Measurements from ENCODE around the gene GFRA1. TPM values are rescaled to one million over a fixed set of nuclear protein-coding genes. Genes with fewer than 3 reads are reported as not detected.

The GFRA1 gene
- total RNA-seq, 4 donors from 2014 or later, result 1.8 to 21.4 (median 12.1) TPM

DNA sequence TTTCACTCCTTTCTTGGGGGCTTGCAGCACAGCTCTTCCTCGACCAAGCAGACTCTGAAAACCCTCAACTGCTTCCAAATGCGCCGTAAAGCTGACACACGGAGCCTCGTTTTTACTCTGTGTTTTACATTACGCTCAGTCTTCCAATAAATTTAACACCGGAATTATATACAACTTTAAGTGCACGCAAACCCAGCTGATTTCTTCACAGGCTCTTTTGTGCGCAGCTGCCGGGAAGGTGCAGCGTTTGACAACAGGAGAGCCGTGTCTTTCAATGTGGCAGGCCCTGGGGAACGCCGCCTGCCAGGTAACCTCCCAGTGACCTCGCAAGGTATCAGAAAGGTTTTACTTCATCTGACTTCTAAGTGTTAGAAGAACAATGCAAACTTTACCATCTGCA is 35.0 kb downstream of the GFRA1 start:
- Histone ChIP-seq H3K36me3 (no peaks in the 10 kb centered on the region), H3K27ac (no peak overlapping the region), H3K4me3 (no peak overlapping the region), H3K27me3 (no peaks in the 10 kb centered on the region), H3K9me3 (no peaks in the 10 kb centered on the region), H3K4me1 (no peaks in the 10 kb centered on the region)
- TF ChIP-seq CTCF (IDR thresholded peaks at IDR 0.05) (no peak), POLR2A (IDR thresholded peaks at IDR 0.05) (no peak)
- no peak for DNase-seq

- H3K27me3 ChIP-seq, result no peaks in the 10 kb centered on the region
- no peaks in the 10 kb centered on the region for H3K9me3 ChIP-seq
- H3K4me1 ChIP-seq, result no peaks in the 10 kb centered on the region
- no peak overlapping the region for H3K4me3 ChIP-seq
- H3K36me3 ChIP-seq, result no peaks in the 10 kb centered on the region
- no peak overlapping the region for H3K27ac ChIP-seq
- no peak for TF ChIP-seq CTCF (IDR thresholded peaks at IDR 0.05)
- no peak for TF ChIP-seq POLR2A (IDR thresholded peaks at IDR 0.05)
- DNase-seq, result no peak
Measured at GRCh38 chr10:116237260-116237659, 35.7 kb downstream of the GFRA1 start.

GRCh38 chr10:116233230-116233629 is 39.8 kb downstream of the GFRA1 start:
- no peak overlapping the region for H3K27ac ChIP-seq

DNA sequence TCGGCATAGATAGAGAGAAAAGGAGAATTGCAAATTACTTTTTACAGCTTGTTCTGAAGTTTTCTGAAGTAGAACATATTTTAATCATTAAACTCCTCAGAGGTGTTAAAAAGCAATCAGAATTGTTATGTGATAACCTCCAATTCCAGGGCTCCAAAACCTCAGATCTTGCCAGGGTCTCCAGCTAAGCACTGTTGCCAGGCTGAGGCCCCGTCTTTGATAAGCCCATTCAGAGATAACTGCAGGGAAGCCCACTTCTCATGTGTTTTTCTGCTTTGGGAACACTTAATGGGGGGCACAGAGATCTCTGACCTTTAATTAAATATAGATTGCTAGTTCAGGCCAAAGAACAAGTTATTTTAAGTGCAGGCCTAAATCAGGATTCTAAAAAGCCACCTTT is 40.4 kb downstream of the GFRA1 start:
- Histone ChIP-seq H3K4me3 (no peak overlapping the region), H3K9me3 (no peaks in the 10 kb centered on the region), H3K27me3 (no peaks in the 10 kb centered on the region), H3K27ac (no peak overlapping the region), H3K36me3 (no peaks in the 10 kb centered on the region), H3K4me1 (no peaks in the 10 kb centered on the region)
- no peak for DNase-seq
- TF ChIP-seq CTCF (IDR thresholded peaks at IDR 0.05) (no peak), POLR2A (IDR thresholded peaks at IDR 0.05) (no peak)

More at GRCh38 chr10:116233230-116233629, 39.8 kb downstream of the GFRA1 start:
- Histone ChIP-seq H3K4me3 (no peak overlapping the region), H3K4me1 (no peaks in the 10 kb centered on the region), H3K36me3 (no peaks in the 10 kb centered on the region), H3K27me3 (no peaks in the 10 kb centered on the region), H3K9me3 (no peaks in the 10 kb centered on the region)
- TF ChIP-seq CTCF (IDR thresholded peaks at IDR 0.05), result no peak
- TF ChIP-seq POLR2A (IDR thresholded peaks at IDR 0.05), result no peak
- no peak for DNase-seq

DNA sequence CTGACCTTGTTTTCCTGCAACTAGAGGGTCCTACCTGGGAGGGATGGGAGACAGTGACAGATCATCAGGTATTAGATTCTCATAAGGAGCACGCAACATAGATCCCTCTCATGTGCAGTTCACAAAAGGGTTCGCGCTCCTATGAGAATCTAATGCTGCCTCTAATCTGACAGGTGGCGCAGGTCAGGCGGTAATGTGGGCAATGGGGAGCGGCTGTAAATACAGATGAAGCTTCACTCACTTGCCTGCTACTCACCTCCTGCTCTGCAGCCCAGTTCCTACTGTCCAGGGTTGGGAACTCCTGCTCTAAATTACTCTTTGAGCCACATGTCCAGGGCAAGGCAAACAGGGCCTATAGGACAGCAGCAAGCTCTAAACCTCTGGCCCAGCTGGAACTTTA is 46.2 kb downstream of the GFRA1 start:
- TF ChIP-seq POLR2A (IDR thresholded peaks at IDR 0.05) (no peak), CTCF (IDR thresholded peaks at IDR 0.05) (no peak)
- H3K27me3 ChIP-seq, result no peaks in the 10 kb centered on the region
- DNase-seq, result no peak
- H3K9me3 ChIP-seq, result no peaks in the 10 kb centered on the region
- no peaks in the 10 kb centered on the region for H3K4me1 ChIP-seq
- no peak overlapping the region for H3K27ac ChIP-seq
- no peaks in the 10 kb centered on the region for H3K36me3 ChIP-seq
- H3K4me3 ChIP-seq, result no peak overlapping the region

DNA sequence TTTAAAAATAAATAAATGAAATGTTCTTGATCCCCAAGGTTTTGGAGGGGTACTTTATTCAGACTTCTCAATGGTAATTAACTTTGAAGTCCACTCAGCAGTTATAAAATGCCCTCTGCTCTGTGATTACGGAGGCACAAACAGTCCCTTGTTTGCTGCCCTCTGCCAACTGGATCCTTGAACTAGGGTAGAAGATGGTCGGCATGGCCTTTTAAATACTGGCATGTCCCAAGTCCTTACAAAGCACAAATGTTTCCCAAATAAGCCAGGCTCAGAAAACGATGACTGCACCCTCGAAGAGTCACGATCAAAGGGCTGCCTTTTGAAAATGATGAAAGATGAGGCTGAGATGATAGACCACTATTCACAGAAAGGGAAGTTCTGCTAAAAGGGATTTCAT is 47.0 kb downstream of the GFRA1 start:
- Histone ChIP-seq H3K4me3 (no peak overlapping the region), H3K36me3 (no peaks in the 10 kb centered on the region), H3K27me3 (no peaks in the 10 kb centered on the region), H3K9me3 (no peaks in the 10 kb centered on the region), H3K27ac (no peak overlapping the region), H3K4me1 (no peaks in the 10 kb centered on the region)
- no peak for DNase-seq
- TF ChIP-seq CTCF (IDR thresholded peaks at IDR 0.05), result no peak
- TF ChIP-seq POLR2A (IDR thresholded peaks at IDR 0.05), result no peak

All from Peyer's patch (tissue), 4 donors.